Measurements from ENCODE around the gene RPP38.
A peak's percentile ranks its signal among the peaks of the same experiment; 100 is the strongest.

RPP38 gene

DNA sequence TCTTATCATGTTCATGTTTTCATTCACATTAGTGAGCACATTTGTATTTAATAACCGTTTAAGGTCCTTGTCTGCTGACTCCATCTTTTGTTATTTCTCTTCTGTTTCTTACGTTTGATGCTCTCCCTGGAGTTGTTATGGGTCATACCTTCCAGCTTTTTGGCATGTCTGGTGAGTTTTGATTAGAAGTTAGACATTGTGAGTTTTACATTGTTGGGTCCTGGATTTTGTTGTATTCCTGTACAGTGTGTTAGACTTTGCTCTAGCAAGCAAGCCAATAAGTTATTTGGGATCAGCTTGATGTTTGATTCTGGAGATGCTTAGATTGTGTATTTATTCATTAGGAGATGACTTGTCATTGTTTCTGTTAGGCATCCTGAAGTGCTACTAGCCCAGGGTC lies 36.5 kb upstream of the RPP38 start:
- DNase-seq (ENCODE audit: low read depth), result no peak
- TF ChIP-seq, protein P1, sequence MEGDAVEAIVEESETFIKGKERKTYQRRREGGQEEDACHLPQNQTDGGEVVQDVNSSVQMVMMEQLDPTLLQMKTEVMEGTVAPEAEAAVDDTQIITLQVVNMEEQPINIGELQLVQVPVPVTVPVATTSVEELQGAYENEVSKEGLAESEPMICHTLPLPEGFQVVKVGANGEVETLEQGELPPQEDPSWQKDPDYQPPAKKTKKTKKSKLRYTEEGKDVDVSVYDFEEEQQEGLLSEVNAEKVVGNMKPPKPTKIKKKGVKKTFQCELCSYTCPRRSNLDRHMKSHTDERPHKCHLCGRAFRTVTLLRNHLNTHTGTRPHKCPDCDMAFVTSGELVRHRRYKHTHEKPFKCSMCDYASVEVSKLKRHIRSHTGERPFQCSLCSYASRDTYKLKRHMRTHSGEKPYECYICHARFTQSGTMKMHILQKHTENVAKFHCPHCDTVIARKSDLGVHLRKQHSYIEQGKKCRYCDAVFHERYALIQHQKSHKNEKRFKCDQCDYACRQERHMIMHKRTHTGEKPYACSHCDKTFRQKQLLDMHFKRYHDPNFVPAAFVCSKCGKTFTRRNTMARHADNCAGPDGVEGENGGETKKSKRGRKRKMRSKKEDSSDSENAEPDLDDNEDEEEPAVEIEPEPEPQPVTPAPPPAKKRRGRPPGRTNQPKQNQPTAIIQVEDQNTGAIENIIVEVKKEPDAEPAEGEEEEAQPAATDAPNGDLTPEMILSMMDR (IDR thresholded peaks at IDR 0.05; ENCODE audit: control insufficient read depth, insufficient read depth, low read depth, low read length, missing control alignments), result no peak
- H3K4me3 ChIP-seq (ENCODE audit: control insufficient read depth, low read depth, low read length), result no peak overlapping the region

DNA sequence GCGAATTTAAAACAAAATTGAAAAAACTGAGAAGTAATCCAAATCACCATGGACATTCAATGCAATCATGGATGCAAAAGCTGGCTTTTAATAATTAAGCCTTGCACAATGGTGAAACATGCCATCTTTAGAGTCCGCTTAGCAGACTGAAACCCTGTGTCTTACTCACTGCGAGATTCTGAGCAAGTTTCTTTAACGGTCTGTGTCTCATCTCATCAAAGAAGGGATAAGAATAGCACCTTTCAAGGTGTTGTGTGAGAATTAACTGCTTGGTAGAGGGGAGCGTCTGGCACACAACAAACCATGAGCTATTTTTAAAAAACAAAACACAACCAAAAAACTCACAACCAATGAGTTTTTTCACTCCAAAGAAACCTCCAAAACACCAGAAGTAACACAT lies 30.0 kb upstream of the RPP38 start:
- H3K4me3 ChIP-seq (ENCODE audit: control insufficient read depth, low read depth, low read length), result no peak overlapping the region
- TF ChIP-seq, protein P1 (IDR thresholded peaks at IDR 0.05; ENCODE audit: control insufficient read depth, insufficient read depth, low read depth, low read length, missing control alignments), result no peak

DNA sequence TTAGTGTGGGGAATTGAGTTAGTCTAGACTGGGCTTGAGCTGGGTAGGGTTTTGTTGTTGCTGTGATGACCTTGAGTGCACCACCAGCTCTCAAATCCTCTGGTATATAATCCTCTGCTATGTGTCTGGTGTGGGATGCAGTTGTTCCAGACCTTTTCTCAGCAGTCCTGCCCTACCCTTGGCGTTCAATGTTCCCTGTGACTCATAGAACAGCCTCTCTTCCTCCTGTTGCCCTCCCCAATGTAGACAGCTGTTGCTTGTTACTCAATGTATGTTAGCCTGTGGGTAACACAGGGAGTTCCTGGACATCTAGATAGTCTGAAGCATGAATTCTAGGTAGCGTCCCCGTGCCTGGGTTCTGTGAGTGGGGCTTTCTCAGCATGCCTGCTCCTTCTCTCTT lies 28.4 kb upstream of the RPP38 start:
- TF ChIP-seq, protein P1 (IDR thresholded peaks at IDR 0.05; ENCODE audit: control insufficient read depth, insufficient read depth, low read depth, low read length, missing control alignments), result no peak
- H3K4me3 ChIP-seq (ENCODE audit: control insufficient read depth, low read depth, low read length), result no peak overlapping the region
- DNase-seq (ENCODE audit: low read depth), result peak; percentile 33

More for the DNA sequence above, 30.0 kb upstream of the RPP38 start:
- no peak for DNase-seq (ENCODE audit: low read depth)

DNA sequence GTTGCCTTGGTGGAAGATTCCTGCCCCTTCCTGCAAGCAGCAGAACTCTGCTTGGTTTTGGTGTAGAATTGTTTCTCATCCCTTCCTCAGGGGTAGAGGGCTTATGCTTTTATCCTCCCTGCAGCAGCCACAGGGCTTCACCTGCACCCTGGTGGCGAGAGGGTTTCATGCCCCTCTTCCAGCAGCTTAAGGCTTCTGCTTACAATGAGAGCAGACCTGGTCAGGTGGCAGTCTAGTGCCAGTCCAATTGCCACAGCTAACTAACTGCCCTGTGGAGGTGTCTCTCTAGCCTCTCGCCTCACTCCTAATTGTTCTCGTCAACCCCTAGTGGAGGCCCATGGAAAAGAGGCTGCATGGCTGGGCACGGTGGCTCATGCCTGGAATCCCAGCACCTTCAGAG lies 27.9 kb upstream of the RPP38 start:
- H3K4me3 ChIP-seq (ENCODE audit: control insufficient read depth, low read depth, low read length), result no peak overlapping the region
- TF ChIP-seq, protein P1 (IDR thresholded peaks at IDR 0.05; ENCODE audit: control insufficient read depth, insufficient read depth, low read depth, low read length, missing control alignments), result no peak
- no peak for DNase-seq (ENCODE audit: low read depth)

DNA sequence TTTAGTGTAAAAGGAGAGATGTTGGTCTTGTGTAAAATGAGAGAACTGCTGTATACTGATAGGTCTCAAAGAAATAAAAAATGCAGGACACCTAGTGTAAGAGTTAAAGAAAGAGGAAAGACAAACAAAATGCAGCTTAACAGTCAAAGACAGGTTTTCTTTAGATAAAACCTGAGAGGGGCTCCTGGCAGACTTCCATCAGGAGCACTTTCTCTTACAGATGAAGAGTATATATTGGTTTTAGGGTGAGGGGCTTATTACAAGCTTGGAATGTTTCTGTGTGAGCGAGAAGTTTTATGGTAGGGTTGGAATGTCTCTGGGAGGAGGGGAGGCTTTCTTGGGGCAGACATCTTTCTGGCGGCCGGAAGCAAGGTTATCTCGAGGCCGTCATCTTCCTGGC lies 24.8 kb upstream of the RPP38 start:
- no peak for DNase-seq (ENCODE audit: low read depth)
- TF ChIP-seq, protein P1 (IDR thresholded peaks at IDR 0.05; ENCODE audit: control insufficient read depth, insufficient read depth, low read depth, low read length, missing control alignments), result no peak
- H3K4me3 ChIP-seq (ENCODE audit: control insufficient read depth, low read depth, low read length), result no peak overlapping the region

DNA sequence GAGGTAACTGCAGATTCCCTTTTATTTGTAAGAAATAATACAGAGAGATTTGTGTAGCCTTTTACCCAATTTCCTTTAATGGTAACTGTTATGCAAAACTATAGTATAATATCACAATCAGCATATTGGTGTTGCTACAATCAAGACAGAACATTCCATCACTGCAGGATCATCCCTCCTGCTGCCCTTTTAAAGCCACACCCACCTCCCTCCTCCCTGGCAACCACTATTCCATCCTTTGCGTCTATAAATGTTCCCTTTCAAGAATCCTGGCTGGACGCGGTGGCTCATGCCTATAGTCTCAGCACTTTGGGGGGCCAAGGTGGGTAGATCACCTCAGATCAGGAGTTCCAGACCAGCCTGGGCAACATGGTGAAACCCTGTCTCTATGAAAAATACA lies 21.7 kb upstream of the RPP38 start:
- no peak overlapping the region for H3K4me3 ChIP-seq (ENCODE audit: control insufficient read depth, low read depth, low read length)
- no peak for DNase-seq (ENCODE audit: low read depth)
- TF ChIP-seq, protein P1 (IDR thresholded peaks at IDR 0.05; ENCODE audit: control insufficient read depth, insufficient read depth, low read depth, low read length, missing control alignments), result no peak
